A673 (cell line): ENCODE measurements around the gene DPYD.

ENCODE experiments used
- EZH2 ChIP-seq: fragments of 200-600 bp; sonication (generic); IDR thresholded peaks from 2 replicates; pipeline ENCODE4 v1.6.1; 2017; ENCODE audit warnings: borderline replicate concordance, low read depth, mild to moderate bottlenecking, mixed read lengths, antibody characterized with exemption, low read length; ENCODE audit not compliant: poor library complexity, severe bottlenecking
- TF ChIP-seq, protein P1 (sequence below): fragments of 300-800, 200-600 bp; sonication (generic); conservative IDR thresholded peaks from 2 replicates; pipeline ENCODE4 v1.5.1; 2017; ENCODE audit warnings: low read depth, mild to moderate bottlenecking, antibody characterized with exemption, low read length, moderate library complexity, mixed read lengths

DNA sequence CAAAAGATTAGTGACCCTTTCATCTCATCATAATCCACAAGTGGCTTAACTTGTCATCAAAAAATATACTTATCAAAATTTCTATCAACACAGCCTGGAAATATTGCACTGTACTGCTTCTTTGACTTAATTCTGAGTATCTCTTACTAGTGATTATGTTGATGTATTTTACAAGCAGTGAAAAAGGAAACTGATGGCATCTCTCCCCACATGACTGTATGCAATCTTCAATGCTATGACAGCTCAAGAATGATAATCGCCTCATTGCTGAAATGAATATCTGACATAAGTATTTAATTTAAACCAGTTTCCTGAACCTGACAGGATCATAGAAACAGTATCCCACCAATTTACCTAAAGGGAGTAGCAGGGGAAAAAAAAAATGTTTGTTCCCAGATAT lies 79.5 kb downstream of the DPYD start:
- TF ChIP-seq, protein P1, sequence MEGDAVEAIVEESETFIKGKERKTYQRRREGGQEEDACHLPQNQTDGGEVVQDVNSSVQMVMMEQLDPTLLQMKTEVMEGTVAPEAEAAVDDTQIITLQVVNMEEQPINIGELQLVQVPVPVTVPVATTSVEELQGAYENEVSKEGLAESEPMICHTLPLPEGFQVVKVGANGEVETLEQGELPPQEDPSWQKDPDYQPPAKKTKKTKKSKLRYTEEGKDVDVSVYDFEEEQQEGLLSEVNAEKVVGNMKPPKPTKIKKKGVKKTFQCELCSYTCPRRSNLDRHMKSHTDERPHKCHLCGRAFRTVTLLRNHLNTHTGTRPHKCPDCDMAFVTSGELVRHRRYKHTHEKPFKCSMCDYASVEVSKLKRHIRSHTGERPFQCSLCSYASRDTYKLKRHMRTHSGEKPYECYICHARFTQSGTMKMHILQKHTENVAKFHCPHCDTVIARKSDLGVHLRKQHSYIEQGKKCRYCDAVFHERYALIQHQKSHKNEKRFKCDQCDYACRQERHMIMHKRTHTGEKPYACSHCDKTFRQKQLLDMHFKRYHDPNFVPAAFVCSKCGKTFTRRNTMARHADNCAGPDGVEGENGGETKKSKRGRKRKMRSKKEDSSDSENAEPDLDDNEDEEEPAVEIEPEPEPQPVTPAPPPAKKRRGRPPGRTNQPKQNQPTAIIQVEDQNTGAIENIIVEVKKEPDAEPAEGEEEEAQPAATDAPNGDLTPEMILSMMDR = no peak
- no peak for TF ChIP-seq EZH2
